PC-3 (cell line): ENCODE measurements around the gene MPPED1.

ENCODE experiments used
- CTCF ChIP-seq: fragments of 300-600 bp; sonication (generic); conservative IDR thresholded peaks from 2 replicates; pipeline ENCODE4 v1.5.1; 2017; ENCODE audit warnings: antibody characterized with exemption, low read depth, mild to moderate bottlenecking, low read length
- EZH2 ChIP-seq: fragments of 300-600 bp; sonication (generic); IDR thresholded peaks from one replicate; pipeline ENCODE4 v1.6.1; 2017; ENCODE audit warnings: antibody characterized with exemption, mild to moderate bottlenecking, low read length; ENCODE audit not compliant: unreplicated experiment

- TF ChIP-seq CTCF = no peak
- no peak for TF ChIP-seq EZH2
Observed at GRCh38 chr22:43377896-43378704, 33.7 kb upstream of the MPPED1 start.
